Colon (tissue), 2 donors: ENCODE measurements around the gene LMOD3.

Experiments used
- FAIRE-seq: peaks from 2 replicates; lab custom pipeline; 2012; peaks lifted over from hg19 to GRCh38; lab: Jason Lieb, UNC
- donor health status: control.
- donor health status: control.

Gene LMOD3

GRCh38 chr3:69058180-69058946, 64.0 kb downstream of the LMOD3 start:
- no peak for FAIRE-seq
